Measurements from ENCODE around the gene MEX3C.
A peak's percentile ranks its signal among the peaks of the same experiment; 100 is the strongest.

Gene MEX3C

DNA sequence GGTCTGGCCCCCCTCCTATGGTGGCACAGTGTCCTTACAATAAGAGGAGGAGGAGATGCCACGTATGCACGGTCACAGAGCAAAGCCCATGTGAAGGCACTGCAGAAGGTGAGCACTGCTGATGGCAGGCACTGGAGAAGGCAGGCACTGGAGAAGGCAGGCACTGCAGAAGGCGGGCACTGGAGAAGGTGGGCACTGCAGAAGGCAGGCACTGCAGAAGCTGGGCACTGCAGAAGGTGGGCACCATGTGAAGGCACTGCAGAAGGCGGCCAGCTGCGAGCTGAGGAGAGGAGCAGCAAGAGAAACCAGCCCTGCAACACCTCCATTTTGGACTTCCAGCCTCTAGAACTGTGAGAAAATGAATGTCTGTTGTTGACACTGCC is 46.3 kb downstream of the MEX3C start:
- H3K9me3 ChIP-seq (ENCODE audit: insufficient read depth, low read length): no peaks in the 10 kb centered on the region
- H3K4me2 ChIP-seq (ENCODE audit: low read depth, low read length, poor library complexity, severe bottlenecking): peak overlapping the region; percentile 60
- no peak overlapping the region for H3K4me3 ChIP-seq (ENCODE audit: insufficient read depth, low read length, poor library complexity, severe bottlenecking)
- TF ChIP-seq EZH2phosphoT487 (conservative IDR thresholded peaks at IDR 0.05; ENCODE audit: low read length): no peak
- TF ChIP-seq, protein P1, sequence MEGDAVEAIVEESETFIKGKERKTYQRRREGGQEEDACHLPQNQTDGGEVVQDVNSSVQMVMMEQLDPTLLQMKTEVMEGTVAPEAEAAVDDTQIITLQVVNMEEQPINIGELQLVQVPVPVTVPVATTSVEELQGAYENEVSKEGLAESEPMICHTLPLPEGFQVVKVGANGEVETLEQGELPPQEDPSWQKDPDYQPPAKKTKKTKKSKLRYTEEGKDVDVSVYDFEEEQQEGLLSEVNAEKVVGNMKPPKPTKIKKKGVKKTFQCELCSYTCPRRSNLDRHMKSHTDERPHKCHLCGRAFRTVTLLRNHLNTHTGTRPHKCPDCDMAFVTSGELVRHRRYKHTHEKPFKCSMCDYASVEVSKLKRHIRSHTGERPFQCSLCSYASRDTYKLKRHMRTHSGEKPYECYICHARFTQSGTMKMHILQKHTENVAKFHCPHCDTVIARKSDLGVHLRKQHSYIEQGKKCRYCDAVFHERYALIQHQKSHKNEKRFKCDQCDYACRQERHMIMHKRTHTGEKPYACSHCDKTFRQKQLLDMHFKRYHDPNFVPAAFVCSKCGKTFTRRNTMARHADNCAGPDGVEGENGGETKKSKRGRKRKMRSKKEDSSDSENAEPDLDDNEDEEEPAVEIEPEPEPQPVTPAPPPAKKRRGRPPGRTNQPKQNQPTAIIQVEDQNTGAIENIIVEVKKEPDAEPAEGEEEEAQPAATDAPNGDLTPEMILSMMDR (IDR thresholded peaks at IDR 0.05; ENCODE audit: insufficient read depth, low read length, poor library complexity, severe bottlenecking): no peak
- H3K9ac ChIP-seq (ENCODE audit: low read length): peak overlapping the region; percentile 53; the same call in 1 of the 2 replicates
- H3K36me3 ChIP-seq (ENCODE audit: low read length): no peaks in the 10 kb centered on the region
- H3K27ac ChIP-seq (ENCODE audit: low read depth, low read length): peak overlapping the region; percentile 94
- peaks cover 47% of the 10 kb centered on the region for H3F3A ChIP-seq (ENCODE audit: insufficient read depth)
- H3K79me2 ChIP-seq (ENCODE audit: insufficient read depth, low read length): no peaks in the 10 kb centered on the region
- H2AFZ ChIP-seq (ENCODE audit: low read depth, low read length, severe bottlenecking): peak overlapping the region; percentile 50
- no peaks in the 10 kb centered on the region for H3K9me2 ChIP-seq (replicated peaks; ENCODE audit: insufficient read depth, low read length)
- no peaks in the 10 kb centered on the region for H3K27me3 ChIP-seq (ENCODE audit: low read length)
- H4K20me1 ChIP-seq (ENCODE audit: low read depth, low read length): no peaks in the 10 kb centered on the region

DNA sequence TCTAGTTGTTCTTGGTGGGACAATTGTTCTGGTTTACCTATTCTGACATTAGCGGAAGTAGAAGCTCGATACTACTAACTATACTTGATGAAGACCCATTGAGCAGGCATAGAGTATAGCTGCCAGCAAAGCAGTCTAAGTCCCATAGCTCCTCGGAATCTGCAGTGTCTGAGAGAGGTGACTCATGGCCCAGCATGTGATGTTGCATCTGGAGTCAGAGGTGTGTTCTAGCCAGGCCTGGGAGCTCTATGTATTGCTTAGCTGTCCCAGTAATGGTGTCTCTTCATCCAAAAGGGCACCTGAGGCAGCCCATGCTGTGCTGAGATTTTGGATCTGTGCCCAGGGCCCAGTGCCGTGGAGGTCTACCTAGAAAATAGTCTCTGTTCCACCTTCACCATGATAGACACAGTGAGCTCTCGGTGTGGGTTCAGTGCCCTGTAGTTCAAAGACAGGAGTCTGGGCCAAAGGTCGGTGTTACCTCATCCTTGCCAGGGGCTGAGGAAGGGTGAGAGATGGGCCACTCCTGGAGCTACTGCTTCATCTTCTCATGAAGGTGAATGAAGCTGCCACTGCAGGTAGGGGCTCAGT is 47.3 kb downstream of the MEX3C start:
- H3K4me3 ChIP-seq (ENCODE audit: insufficient read depth, low read length, poor library complexity, severe bottlenecking): no peak overlapping the region
- no peak overlapping the region for H3K9ac ChIP-seq (ENCODE audit: low read length)
- no peaks in the 10 kb centered on the region for H3K27me3 ChIP-seq (ENCODE audit: low read length)
- TF ChIP-seq EZH2phosphoT487 (conservative IDR thresholded peaks at IDR 0.05; ENCODE audit: low read length): no peak
- peak overlapping the region; percentile 7; the same call in 1 of the 2 replicates for H3K27ac ChIP-seq (ENCODE audit: low read depth, low read length)
- no peaks in the 10 kb centered on the region for H4K20me1 ChIP-seq (ENCODE audit: low read depth, low read length)
- H3K36me3 ChIP-seq (ENCODE audit: low read length): no peaks in the 10 kb centered on the region
- H3F3A ChIP-seq (ENCODE audit: insufficient read depth): peaks cover 40% of the 10 kb centered on the region
- H2AFZ ChIP-seq (ENCODE audit: low read depth, low read length, severe bottlenecking): no peak overlapping the region
- H3K4me2 ChIP-seq (ENCODE audit: low read depth, low read length, poor library complexity, severe bottlenecking): no peak overlapping the region
- no peaks in the 10 kb centered on the region for H3K79me2 ChIP-seq (ENCODE audit: insufficient read depth, low read length)
- H3K9me3 ChIP-seq (ENCODE audit: insufficient read depth, low read length): no peaks in the 10 kb centered on the region
- no peaks in the 10 kb centered on the region for H3K9me2 ChIP-seq (replicated peaks; ENCODE audit: insufficient read depth, low read length)

DNA sequence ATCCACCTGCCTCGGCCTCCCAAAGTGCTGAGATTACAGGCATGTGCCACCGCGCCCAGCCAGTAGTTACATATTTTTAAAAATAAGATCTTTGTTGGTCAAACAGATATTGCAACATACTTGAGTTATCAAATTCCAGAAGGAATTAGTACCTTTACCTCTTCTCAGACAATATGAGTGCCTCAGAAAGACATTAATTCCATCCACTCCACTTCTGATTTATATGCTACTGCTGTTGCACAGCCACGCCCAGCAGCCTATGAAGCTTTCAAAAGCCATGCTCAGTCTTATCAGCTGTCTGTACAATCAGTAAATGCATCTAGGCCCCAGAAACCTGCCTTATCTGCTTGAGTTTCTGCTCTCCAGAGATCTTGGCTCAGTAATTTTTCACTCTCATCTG is 47.8 kb downstream of the MEX3C start:
- Histone ChIP-seq H2AFZ (ENCODE audit: low read depth, low read length, severe bottlenecking) (no peak overlapping the region), H3K4me2 (ENCODE audit: low read depth, low read length, poor library complexity, severe bottlenecking) (no peak overlapping the region), H3K9ac (ENCODE audit: low read length) (no peak overlapping the region), H3K27me3 (ENCODE audit: low read length) (no peaks in the 10 kb centered on the region), H3K4me3 (ENCODE audit: insufficient read depth, low read length, poor library complexity, severe bottlenecking) (no peak overlapping the region), H3F3A (ENCODE audit: insufficient read depth) (peaks cover 34% of the 10 kb centered on the region), H3K36me3 (ENCODE audit: low read length) (no peaks in the 10 kb centered on the region), H3K9me3 (ENCODE audit: insufficient read depth, low read length) (no peaks in the 10 kb centered on the region), H4K20me1 (ENCODE audit: low read depth, low read length) (no peaks in the 10 kb centered on the region), H3K79me2 (ENCODE audit: insufficient read depth, low read length) (no peaks in the 10 kb centered on the region), H3K27ac (ENCODE audit: low read depth, low read length) (no peak overlapping the region), H3K9me2 (replicated peaks; ENCODE audit: insufficient read depth, low read length) (no peaks in the 10 kb centered on the region)
- TF ChIP-seq EZH2phosphoT487 (conservative IDR thresholded peaks at IDR 0.05; ENCODE audit: low read length): no peak

DNA sequence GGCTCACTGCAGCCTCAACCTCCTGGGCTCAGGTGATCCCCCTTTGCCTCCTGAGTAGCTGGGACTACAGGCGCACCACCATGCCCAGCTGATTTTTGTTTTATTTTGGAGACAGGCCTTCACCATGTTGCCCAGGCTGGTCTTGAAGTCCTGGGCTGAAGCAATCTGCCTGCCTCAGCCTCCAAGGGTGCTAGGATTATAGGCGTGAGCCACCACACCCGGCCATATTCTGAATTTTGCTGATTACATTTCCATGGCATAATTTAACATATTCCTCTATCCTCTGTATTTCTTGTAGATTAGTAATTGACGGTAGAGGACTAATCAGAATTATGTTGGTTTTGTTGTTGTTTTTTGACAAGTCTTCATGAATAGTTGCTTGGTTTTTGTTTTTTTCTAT is 50.6 kb downstream of the MEX3C start:
- H3K4me2 ChIP-seq (ENCODE audit: low read depth, low read length, poor library complexity, severe bottlenecking): no peak overlapping the region
- peaks cover 10% of the 10 kb centered on the region for H3F3A ChIP-seq (ENCODE audit: insufficient read depth)
- H3K27me3 ChIP-seq (ENCODE audit: low read length): no peaks in the 10 kb centered on the region
- no peaks in the 10 kb centered on the region for H3K9me3 ChIP-seq (ENCODE audit: insufficient read depth, low read length)
- no peak for TF ChIP-seq EZH2phosphoT487 (conservative IDR thresholded peaks at IDR 0.05; ENCODE audit: low read length)
- TF ChIP-seq, protein P1 (IDR thresholded peaks at IDR 0.05; ENCODE audit: insufficient read depth, low read length, poor library complexity, severe bottlenecking): no peak
- H4K20me1 ChIP-seq (ENCODE audit: low read depth, low read length): no peaks in the 10 kb centered on the region
- no peak overlapping the region for H2AFZ ChIP-seq (ENCODE audit: low read depth, low read length, severe bottlenecking)
- H3K9me2 ChIP-seq (replicated peaks; ENCODE audit: insufficient read depth, low read length): no peaks in the 10 kb centered on the region
- no peaks in the 10 kb centered on the region for H3K36me3 ChIP-seq (ENCODE audit: low read length)
- H3K79me2 ChIP-seq (ENCODE audit: insufficient read depth, low read length): no peaks in the 10 kb centered on the region
- H3K9ac ChIP-seq (ENCODE audit: low read length): no peak overlapping the region
- H3K4me3 ChIP-seq (ENCODE audit: insufficient read depth, low read length, poor library complexity, severe bottlenecking): no peak overlapping the region
- no peak overlapping the region for H3K27ac ChIP-seq (ENCODE audit: low read depth, low read length)

All from SU-DHL-6 (cell line).